HepG2 (cell line): ENCODE data around the gene C5orf15. TPM values are rescaled to one million over a fixed set of nuclear protein-coding genes. Genes with fewer than 3 reads are reported as not detected.

Source experiments
- ARNT ChIP-seq: fragments of 450-650 bp; IDR thresholded peaks from 2 replicates; pipeline ENCODE4 v1.6.1; 2017
- DBP ChIP-seq: sonication (generic); formaldehyde crosslinking; IDR thresholded peaks from 2 replicates; pipeline ENCODE4 v1.4.0; 2020; ENCODE audit warnings: missing genetic modification reagents; ENCODE audit errors: not compliant biosample characterization
- ETV6 ChIP-seq: sonication (generic); formaldehyde crosslinking; conservative IDR thresholded peaks from 2 replicates; pipeline ENCODE4 v1.4.0; 2020; ENCODE audit warnings: missing genetic modification reagents
- HOXA3 ChIP-seq: sonication (generic); formaldehyde crosslinking; IDR thresholded peaks from 2 replicates; pipeline ENCODE4 v1.5.0; 2020; ENCODE audit warnings: missing genetic modification reagents
- HOXA9 ChIP-seq: sonication (generic); formaldehyde crosslinking; IDR thresholded peaks from 2 replicates; pipeline ENCODE4 v1.8.1; 2022; ENCODE audit warnings: missing genetic modification reagents, mild to moderate bottlenecking, moderate library complexity, borderline replicate concordance
- IKZF1 ChIP-seq: fragments of 450-650 bp; IDR thresholded peaks from 2 replicates; pipeline ENCODE4 v1.7.1; 2016
- MXI1 ChIP-seq: IDR thresholded peaks from 3 replicates; pipeline ENCODE4 v1.6.1; 2012; ENCODE audit warnings: low read depth, low read length, inconsistent platforms, borderline replicate concordance
- POLR2AphosphoS5 ChIP-seq: IDR thresholded peaks from 2 replicates; pipeline ENCODE4 v1.6.1; 2012; ENCODE audit warnings: low read depth, low read length
- SETDB1 ChIP-seq: sonication (generic); formaldehyde crosslinking; IDR thresholded peaks from 2 replicates; pipeline ENCODE4 v1.5.1; 2020; ENCODE audit warnings: missing genetic modification reagents, mild to moderate bottlenecking, borderline replicate concordance
- TFE3 ChIP-seq: IDR thresholded peaks from 2 replicates; pipeline ENCODE4 v1.6.1; 2016
- ZBTB1 ChIP-seq: sonication (generic); formaldehyde crosslinking; IDR thresholded peaks from 2 replicates; pipeline ENCODE4 v1.4.0; 2020; ENCODE audit warnings: missing genetic modification reagents, borderline replicate concordance
- ZFX ChIP-seq: sonication (generic); formaldehyde crosslinking; IDR thresholded peaks from 2 replicates; pipeline ENCODE4 v1.4.0; 2020; ENCODE audit warnings: mild to moderate bottlenecking, low read depth, missing genetic modification reagents, moderate library complexity
- ZKSCAN8 ChIP-seq: IDR thresholded peaks from 2 replicates; pipeline ENCODE4 v1.6.1; 2016; ENCODE audit warnings: borderline replicate concordance, missing genetic modification reagents, missing compliant biosample characterization
- ZNF263 ChIP-seq: sonication (generic); formaldehyde crosslinking; IDR thresholded peaks from 2 replicates; pipeline ENCODE4 v1.4.0; 2020; ENCODE audit warnings: missing genetic modification reagents
- ZNF430 ChIP-seq: sonication (generic); formaldehyde crosslinking; IDR thresholded peaks from 2 replicates; pipeline ENCODE4 v1.9.0; 2021; ENCODE audit warnings: mild to moderate bottlenecking, missing genetic modification reagents
- ZNF598 ChIP-seq: sonication (generic); formaldehyde crosslinking; IDR thresholded peaks from 2 replicates; pipeline ENCODE4 v1.5.1; 2020; ENCODE audit warnings: mild to moderate bottlenecking, missing genetic modification reagents, borderline replicate concordance
- ZNF605 ChIP-seq: sonication (generic); formaldehyde crosslinking; IDR thresholded peaks from 2 replicates; pipeline ENCODE4 v1.8.0; 2022; ENCODE audit warnings: mild to moderate bottlenecking, missing genetic modification reagents
- ZNF746 ChIP-seq: sonication (generic); formaldehyde crosslinking; IDR thresholded peaks from 2 replicates; pipeline ENCODE4 v1.8.0; 2022; ENCODE audit warnings: mild to moderate bottlenecking, missing genetic modification reagents
- ZNF749 ChIP-seq: sonication (generic); formaldehyde crosslinking; IDR thresholded peaks from 2 replicates; pipeline ENCODE4 v1.8.0; 2022; ENCODE audit warnings: mild to moderate bottlenecking, missing genetic modification reagents, moderate library complexity, borderline replicate concordance
- ZNF788 ChIP-seq: sonication (generic); formaldehyde crosslinking; IDR thresholded peaks from 2 replicates; pipeline ENCODE4 v1.5.0; 2020; ENCODE audit warnings: mild to moderate bottlenecking, missing genetic modification reagents, borderline replicate concordance
- polyA plus RNA-seq, 8 experiments: library from polyadenylated mRNA; depleted of rRNA in 3 of 8; stranded (reverse) in 7 of 8; unstranded in 1 of 8; fragments of >200 nt; fragmentation: Illumina TruSeq in 4 of 8; extraction: Trizol in 4 of 8; gene quantifications; 2 replicates each; pipeline versions ENCODE4 v1.2.1 to v1.2.3, GENCODE V29; 2011 to 2016; ENCODE audit warnings: low read depth in 4 of 8, missing spikeins in 1 of 8, mixed read lengths in 1 of 8; ENCODE audit not compliant: insufficient read depth in 1 of 8
- total RNA-seq, 5 experiments: library from RNA; depleted of rRNA; stranded (reverse); fragments of >200 nt; fragmentation: Illumina TruSeq; extraction: Trizol; gene quantifications; 2 replicates each; pipeline ENCODE4 v1.2.3, GENCODE V29; 2016; ENCODE audit warnings: low read depth in 1 of 5
- TF ChIP-seq, protein P1 (sequence below): sonication (generic); formaldehyde crosslinking; IDR thresholded peaks from 2 replicates; pipeline ENCODE4 v1.4.0; 2020; ENCODE audit warnings: missing genetic modification reagents, mild to moderate bottlenecking, borderline replicate concordance
- TF ChIP-seq, protein P2 (sequence below): sonication (generic); formaldehyde crosslinking; IDR thresholded peaks from 2 replicates; pipeline ENCODE4 v1.9.0; 2022; ENCODE audit warnings: missing genetic modification reagents, mild to moderate bottlenecking, borderline replicate concordance

The C5orf15 gene
- total and polyA plus RNA-seq, 2 of the 13 experiments (the other 11 are each of a cell fraction or from before 2014, with no cell fraction given) = 58.5 to 82.7 TPM

DNA sequence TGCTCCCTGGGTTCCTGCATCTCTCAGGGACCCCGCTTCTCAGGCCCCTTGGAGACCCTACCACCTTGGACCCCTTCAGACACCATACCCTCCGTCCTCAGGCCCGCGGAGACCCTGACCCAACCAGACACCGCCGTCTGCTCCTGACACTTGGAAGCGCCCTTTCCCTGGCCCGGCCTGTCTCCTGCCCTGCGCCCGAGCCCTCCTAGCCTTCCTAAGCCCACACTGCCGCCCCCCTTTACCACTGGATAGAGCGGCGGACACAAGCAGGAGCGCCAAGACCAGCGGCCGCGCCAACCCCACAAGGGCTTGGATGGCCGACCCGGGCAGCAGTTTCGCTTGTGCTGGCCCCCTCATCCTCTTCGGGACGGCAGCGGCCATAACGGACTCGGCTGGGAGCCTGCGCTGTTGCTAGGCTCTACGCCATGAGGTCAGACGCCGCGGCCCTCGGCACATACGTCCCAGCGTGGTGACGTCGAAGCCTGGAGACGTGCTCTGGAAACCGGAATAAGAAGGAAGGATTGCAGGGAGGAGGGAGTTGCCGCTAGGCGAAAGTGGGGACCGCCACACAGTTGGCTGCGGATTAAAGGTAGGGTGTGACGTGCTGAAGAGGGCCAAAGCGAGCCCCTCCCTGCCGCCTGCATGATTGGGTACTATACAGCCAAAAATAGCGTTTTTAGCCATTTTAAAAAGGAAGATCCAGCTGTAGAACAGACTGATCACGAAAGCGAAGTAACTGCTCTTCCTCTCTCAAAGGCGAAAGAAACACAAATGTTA is at the start of gene C5orf15 (continued):
- TF ChIP-seq MXI1 (peak; percentile 88; the same call in 1 of the 3 replicates), TFE3 (no peak), ZNF598 (CRISPR knock-in tag) (peak; percentile 98), HOXA9 (CRISPR knock-in tag) (no peak), DBP (no peak), IKZF1 (no peak), POLR2AphosphoS5 (peak; percentile 95), ETV6 (CRISPR knock-in tag) (peak; percentile 69), ZKSCAN8 (peak; percentile 76; the same call in 1 of the 2 replicates), SETDB1 (CRISPR knock-in tag) (no peak), ZNF430 (CRISPR knock-in tag) (peak; percentile 73), ZNF746 (CRISPR knock-in tag) (peak; percentile 59), ZNF788 (CRISPR knock-in tag) (peak; percentile 89; the same call in 1 of the 2 replicates), ZNF749 (peak; percentile 47; the same call in 1 of the 2 replicates), HOXA3 (peak; percentile 99), ZNF263 (CRISPR knock-in tag) (peak; percentile 92), ZNF605 (CRISPR knock-in tag) (peak; percentile 96), ZFX (peak; percentile 99), ARNT (no peak), ZBTB1 (no peak)
- TF ChIP-seq, protein P1, sequence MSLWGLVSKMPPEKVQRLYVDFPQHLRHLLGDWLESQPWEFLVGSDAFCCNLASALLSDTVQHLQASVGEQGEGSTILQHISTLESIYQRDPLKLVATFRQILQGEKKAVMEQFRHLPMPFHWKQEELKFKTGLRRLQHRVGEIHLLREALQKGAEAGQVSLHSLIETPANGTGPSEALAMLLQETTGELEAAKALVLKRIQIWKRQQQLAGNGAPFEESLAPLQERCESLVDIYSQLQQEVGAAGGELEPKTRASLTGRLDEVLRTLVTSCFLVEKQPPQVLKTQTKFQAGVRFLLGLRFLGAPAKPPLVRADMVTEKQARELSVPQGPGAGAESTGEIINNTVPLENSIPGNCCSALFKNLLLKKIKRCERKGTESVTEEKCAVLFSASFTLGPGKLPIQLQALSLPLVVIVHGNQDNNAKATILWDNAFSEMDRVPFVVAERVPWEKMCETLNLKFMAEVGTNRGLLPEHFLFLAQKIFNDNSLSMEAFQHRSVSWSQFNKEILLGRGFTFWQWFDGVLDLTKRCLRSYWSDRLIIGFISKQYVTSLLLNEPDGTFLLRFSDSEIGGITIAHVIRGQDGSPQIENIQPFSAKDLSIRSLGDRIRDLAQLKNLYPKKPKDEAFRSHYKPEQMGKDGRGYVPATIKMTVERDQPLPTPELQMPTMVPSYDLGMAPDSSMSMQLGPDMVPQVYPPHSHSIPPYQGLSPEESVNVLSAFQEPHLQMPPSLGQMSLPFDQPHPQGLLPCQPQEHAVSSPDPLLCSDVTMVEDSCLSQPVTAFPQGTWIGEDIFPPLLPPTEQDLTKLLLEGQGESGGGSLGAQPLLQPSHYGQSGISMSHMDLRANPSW = no peak; the same call in 1 of the 2 replicates
- TF ChIP-seq, protein P2, sequence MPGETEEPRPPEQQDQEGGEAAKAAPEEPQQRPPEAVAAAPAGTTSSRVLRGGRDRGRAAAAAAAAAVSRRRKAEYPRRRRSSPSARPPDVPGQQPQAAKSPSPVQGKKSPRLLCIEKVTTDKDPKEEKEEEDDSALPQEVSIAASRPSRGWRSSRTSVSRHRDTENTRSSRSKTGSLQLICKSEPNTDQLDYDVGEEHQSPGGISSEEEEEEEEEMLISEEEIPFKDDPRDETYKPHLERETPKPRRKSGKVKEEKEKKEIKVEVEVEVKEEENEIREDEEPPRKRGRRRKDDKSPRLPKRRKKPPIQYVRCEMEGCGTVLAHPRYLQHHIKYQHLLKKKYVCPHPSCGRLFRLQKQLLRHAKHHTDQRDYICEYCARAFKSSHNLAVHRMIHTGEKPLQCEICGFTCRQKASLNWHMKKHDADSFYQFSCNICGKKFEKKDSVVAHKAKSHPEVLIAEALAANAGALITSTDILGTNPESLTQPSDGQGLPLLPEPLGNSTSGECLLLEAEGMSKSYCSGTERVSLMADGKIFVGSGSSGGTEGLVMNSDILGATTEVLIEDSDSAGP (CRISPR knock-in tag) = peak; percentile 83; the same call in 1 of the 2 replicates
